ENCODE measurements around the gene NELL2.
A peak's percentile ranks its signal among the peaks of the same experiment; 100 is the strongest.
"Not testable (repeated sequence)": the region's sequence is repeated elsewhere in the genome, so short reads cannot be mapped to it uniquely, and the experiment has no call there.

Gene NELL2

DNA sequence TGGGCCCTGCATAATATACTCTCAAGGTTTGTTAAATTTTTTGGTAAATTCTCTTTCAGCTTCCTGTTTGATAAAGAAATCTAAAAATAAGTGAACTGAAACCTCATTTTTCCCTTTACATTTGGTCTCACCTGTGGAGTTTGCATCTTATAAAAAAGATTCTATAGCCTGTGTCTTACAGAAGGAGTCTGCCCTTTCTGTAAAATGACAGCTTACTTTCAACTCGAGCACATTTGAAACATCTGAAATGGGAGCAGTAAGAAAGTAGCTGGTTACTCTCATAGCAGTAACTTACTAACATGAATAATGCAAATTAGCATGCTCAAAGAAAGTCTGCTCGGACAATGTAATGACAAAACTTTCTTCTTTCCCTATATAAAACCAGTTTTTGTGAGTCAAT lies 155.8 kb downstream of the NELL2 start:
- Mint-ChIP-seq H3K4me1 (no peaks in the 10 kb centered on the region), H3K9me3 (peaks cover 2 to 5% of the 10 kb centered on the region in 2 donors), H3K36me3 (no peaks in the 10 kb centered on the region), H3K4me3 (no peak overlapping the region), H3K27me3 (no peaks in the 10 kb centered on the region), H3K27ac (no peak overlapping the region)
- DNase-seq (no peak), ATAC-seq (replicated peaks) (no peak)

DNA sequence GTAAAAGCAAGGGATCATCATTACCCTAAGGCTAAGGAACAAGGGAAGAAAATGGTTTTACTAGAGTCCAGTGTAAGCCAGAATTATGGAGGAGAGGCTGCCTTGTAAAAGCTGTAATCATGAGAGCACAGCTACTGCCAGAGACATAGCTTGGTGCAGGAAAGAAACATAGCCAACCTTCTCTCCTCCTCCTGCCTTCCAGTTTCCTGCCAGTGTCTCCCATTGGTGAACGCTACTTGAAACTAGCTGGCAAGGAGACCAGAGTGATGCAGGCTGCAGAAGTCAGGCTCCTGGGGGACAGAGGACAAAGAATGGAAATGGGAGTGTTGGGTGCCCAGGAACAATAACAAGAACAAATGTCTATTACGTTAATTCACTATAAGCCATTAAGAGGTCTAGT lies 158.5 kb downstream of the NELL2 start:
- DNase-seq (no peak), ATAC-seq (replicated peaks) (no peak)
- Mint-ChIP-seq H3K27ac (no peak overlapping the region), H3K4me1 (no peaks in the 10 kb centered on the region), H3K27me3 (no peaks in the 10 kb centered on the region), H3K9me3 (no peaks in the 10 kb centered on the region), H3K4me3 (no peak overlapping the region), H3K36me3 (no peaks in the 10 kb centered on the region)

DNA sequence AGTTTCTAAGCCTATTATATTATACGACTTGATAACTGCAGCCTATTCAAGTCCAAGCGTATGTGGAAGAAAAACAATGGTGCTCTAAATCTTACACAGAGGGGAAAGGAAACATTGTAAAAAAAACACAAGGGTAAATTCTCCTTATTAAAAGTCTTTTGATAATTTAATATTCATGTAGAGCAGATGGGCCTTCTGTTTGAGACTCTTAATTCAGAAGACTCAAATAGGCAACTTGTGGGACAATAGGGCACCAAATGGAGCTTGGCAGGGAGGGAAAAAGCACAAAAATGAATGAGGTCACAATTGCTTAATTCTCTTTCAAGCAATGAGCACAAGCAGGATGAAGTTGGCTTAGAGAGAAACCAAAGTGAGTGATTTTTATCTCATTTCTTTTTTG lies 159.4 kb downstream of the NELL2 start:
- Mint-ChIP-seq H3K4me1 (no peaks in the 10 kb centered on the region), H3K9me3 (no peaks in the 10 kb centered on the region), H3K27ac (no peak overlapping the region), H3K4me3 (no peak overlapping the region), H3K36me3 (no peaks in the 10 kb centered on the region), H3K27me3 (no peaks in the 10 kb centered on the region)
- no peak for ATAC-seq (replicated peaks)
- DNase-seq, result no peak

DNA sequence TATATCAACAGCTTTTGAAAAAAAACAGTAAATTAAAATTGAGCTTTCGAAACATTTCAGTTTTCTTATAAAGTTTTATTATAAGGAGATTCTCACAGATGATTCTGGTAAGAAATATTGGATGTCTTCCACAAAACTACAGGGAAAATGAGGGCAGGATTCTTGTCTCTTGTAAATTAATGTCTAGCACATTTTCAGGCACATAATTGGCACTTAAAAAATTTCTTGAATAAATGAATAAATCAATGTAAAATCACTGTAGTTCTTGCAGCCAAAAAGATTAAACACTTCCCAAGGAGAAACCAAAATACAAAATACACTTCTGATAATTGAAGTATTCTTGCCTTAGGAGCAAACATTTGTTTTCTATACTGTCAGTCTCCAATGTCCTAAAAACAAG lies 164.4 kb downstream of the NELL2 start:
- Mint-ChIP-seq H3K36me3 (no peaks in the 10 kb centered on the region), H3K9me3 (no peaks in the 10 kb centered on the region), H3K4me3 (no peak overlapping the region), H3K27me3 (no peaks in the 10 kb centered on the region), H3K4me1 (no peaks in the 10 kb centered on the region), H3K27ac (no peak overlapping the region)
- ATAC-seq (replicated peaks), result no peak
- DNase-seq, result no peak

DNA sequence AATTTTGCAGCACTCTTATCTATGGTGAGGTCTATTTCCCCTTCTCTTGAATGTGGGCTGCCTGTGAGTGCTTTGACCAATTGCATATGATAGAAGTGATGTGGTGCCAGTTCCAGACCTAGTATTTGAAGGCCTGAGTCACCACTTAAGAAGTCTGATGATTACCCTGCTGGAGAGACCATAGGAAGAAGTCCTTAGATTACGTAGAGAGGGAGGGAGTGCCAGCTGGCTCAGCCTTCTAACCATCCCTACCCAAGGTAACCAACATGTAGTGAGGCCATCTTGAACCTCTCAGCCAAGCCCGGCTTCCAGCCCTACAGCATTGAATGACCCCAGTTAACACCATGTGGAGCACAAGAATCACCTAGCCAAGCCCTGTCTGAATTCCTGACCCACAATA lies 166.9 kb downstream of the NELL2 start:
- ATAC-seq (replicated peaks) (no peak), DNase-seq (no peak)
- Mint-ChIP-seq H3K36me3 (no peaks in the 10 kb centered on the region), H3K4me3 (no peak overlapping the region), H3K4me1 (no peaks in the 10 kb centered on the region), H3K9me3 (no peaks in the 10 kb centered on the region), H3K27me3 (no peaks in the 10 kb centered on the region), H3K27ac (no peak overlapping the region)

DNA sequence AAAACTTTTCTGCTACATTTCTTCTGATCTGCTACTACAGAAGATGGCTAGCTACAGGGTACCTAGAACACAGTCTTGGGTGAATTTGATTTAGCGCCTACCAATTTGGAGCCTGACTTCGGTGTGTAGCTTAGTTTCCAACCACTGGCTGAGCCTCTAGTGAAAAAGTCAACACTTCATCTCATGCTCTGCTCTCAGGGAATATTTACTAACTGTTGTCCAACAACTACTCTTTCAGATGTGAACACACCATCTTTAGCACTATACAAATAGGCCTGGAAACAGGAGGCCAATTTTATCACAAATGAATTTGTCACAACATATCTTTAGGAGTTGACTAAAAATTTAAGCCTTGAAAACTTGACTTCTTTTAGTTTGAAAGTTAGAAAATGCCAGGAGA lies 167.9 kb downstream of the NELL2 start:
- ATAC-seq (replicated peaks) (no peak), DNase-seq (no peak)
- Mint-ChIP-seq H3K27ac (no peak overlapping the region), H3K9me3 (no peaks in the 10 kb centered on the region), H3K4me1 (no peaks in the 10 kb centered on the region), H3K27me3 (no peaks in the 10 kb centered on the region), H3K36me3 (no peaks in the 10 kb centered on the region), H3K4me3 (no peak overlapping the region)

DNA sequence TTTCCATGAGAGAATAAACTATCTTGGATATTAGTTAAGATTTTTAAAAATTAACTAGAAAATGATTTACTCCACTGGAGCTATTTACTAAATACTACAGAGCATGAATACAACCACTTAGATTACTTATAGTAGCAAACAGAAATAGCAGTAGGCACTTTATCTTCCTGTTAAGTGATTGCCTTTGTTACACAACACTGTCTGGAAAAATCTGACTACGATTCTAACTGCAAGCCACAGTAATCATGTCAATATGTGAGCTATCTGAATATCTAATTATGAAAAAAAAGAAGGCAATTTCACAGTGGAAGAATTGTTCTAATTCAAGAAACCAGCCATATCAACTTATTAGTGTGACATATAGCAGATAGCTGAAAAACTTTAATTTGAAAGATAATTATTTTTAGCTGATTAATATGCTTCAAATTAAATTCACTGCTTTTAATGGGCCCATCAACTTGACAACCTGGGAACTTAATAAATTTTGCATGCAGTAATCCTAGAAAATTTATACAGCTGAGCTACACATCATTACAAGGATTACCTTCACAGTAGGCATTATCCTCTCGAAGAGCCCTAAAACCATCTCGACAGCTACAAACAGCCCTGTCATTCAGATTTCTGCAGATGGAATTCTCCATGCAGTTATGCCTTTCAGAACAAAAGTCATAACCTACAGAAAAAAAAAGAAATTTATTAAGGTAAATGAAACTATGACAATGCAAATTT lies 172.8 kb downstream of the NELL2 start:
- ATAC-seq (replicated peaks) (no peak), DNase-seq (no peak)
- H3K27ac Mint-ChIP-seq, result no peak overlapping the region
- no peak overlapping the region for H3K4me3 Mint-ChIP-seq
- H3K4me1 Mint-ChIP-seq, result no peaks in the 10 kb centered on the region
- H3K36me3 Mint-ChIP-seq, result no peaks in the 10 kb centered on the region
- no peaks in the 10 kb centered on the region for H3K9me3 Mint-ChIP-seq
- no peaks in the 10 kb centered on the region for H3K27me3 Mint-ChIP-seq

DNA sequence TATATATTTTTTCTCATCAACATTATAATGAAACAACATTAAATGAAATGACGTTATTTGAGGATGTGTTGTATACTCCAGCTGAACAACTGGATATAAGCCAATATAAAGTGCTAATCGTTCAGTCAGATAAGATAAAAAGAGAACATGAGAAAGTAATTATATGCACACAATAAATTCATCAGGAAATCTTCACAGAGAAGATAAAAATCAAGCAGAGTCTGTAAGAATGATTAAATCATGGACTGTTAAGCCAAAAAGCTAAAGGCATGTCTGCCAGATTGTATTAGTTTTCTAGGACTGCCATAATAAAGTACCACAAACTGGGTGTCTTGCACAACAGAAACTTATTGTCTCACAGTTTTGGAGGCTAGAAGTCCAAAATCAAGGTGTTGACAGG lies 178.6 kb downstream of the NELL2 start:
- Mint-ChIP-seq H3K27ac (no peak overlapping the region), H3K4me1 (no peaks in the 10 kb centered on the region), H3K4me3 (no peak overlapping the region), H3K36me3 (no peaks in the 10 kb centered on the region), H3K9me3 (peaks cover 0 to 1% of the 10 kb centered on the region in 2 donors), H3K27me3 (no peaks in the 10 kb centered on the region)
- DNase-seq, result no peak
- ATAC-seq (replicated peaks), result no peak

DNA sequence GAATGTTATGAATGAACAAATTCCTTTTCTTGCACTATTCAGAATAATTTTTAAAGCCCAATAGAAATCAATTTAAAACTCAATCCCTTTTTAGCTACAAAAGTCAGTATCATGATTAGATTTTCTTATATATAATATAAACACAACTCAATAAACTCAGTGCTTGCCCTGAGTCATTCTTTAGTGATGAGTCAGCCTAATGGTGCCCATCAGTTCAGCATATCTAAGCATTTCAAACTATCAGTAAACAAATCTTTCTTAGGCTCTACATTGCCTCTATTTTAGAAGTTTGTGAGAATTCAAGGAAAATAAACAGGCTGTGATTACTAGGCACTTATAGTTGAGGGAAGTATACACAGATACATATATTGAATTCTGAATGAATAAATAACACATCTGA lies 179.6 kb downstream of the NELL2 start:
- no peaks in the 10 kb centered on the region for H3K36me3 Mint-ChIP-seq
- H3K4me3 Mint-ChIP-seq, result no peak overlapping the region
- DNase-seq, result no peak
- H3K27ac Mint-ChIP-seq, result no peak overlapping the region
- H3K27me3 Mint-ChIP-seq, result no peaks in the 10 kb centered on the region
- H3K4me1 Mint-ChIP-seq, result no peaks in the 10 kb centered on the region
- ATAC-seq (replicated peaks), result no peak
- H3K9me3 Mint-ChIP-seq, result peaks cover 0 to 1% of the 10 kb centered on the region in 2 donors

DNA sequence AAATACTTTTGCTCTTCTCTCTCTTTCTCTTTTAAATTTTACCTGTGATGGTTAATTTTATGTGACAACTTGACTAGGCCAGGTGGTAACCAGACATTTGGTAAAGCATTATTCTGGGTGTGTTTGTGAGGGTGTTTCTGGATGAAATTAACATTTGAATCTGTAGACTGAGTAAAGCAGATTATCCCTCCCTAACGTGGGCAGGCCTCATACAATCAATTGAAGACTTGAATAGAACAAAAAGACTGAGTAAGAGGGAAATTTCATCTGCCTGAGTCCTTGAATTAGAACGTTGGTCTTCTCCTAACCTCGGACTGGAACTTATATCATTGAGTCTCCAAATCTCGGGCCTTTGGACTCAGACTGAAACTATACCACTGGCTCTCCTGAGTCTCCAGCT lies 182.1 kb downstream of the NELL2 start:
- no peak for ATAC-seq (replicated peaks)
- Mint-ChIP-seq H3K27ac (no peak overlapping the region), H3K4me3 (no peak overlapping the region), H3K36me3 (no peaks in the 10 kb centered on the region), H3K9me3 (peaks cover 0 to 1% of the 10 kb centered on the region in 2 donors), H3K4me1 (no peaks in the 10 kb centered on the region), H3K27me3 (no peaks in the 10 kb centered on the region)
- no peak for DNase-seq

DNA sequence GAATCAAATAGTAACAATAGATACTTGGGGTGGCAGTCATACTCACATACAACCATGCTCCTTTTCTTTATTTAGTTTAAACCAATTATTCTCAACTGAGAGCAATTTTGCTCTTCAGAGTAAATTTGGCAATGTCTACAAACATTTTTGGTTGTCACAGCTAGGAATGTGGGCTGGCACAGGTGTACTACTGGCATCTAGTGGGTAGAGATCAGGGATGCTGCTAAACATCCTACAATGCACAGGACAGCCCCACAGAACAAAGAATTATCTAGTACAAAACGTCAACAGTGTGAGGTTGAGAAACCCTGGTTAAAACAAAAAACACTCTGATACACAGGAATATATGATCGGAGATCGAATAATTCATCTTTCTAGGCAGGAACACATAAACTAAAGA lies 186.5 kb downstream of the NELL2 start:
- Mint-ChIP-seq H3K27ac (no peak overlapping the region), H3K27me3 (no peaks in the 10 kb centered on the region), H3K4me1 (no peaks in the 10 kb centered on the region), H3K9me3 (peaks cover 5 to 6% of the 10 kb centered on the region in 2 donors), H3K36me3 (no peaks in the 10 kb centered on the region), H3K4me3 (no peak overlapping the region)
- no peak for DNase-seq
- no peak for ATAC-seq (replicated peaks)

DNA sequence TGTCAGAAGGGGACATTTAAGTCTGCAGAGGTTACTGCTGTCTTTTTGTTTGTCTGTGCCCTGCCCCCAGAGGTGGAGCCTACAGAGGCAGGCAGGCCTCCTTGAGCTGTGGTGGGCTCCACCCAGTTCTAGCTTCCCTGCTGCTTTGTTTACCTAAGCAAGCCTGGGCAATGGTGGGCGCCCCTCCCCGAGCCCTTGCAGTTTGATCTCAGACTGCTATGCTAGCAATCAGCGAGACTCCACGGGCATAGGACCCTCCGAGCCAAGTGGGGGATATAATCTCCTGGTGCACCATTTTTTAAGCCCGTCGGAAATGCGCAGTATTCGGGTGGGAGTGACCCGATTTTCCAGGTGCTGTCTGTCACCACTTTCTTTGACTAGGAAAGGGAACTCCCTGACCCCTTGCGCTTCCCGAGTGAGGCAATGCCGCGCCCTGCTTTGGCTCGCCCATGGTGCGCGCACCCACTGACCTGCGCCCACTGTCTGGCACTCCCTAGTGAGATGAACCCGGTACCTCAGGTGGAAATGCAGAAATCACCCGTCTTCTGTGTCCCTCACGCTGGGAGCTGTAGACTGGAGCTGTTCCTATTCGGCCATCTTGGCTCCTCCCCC lies 189.2 kb downstream of the NELL2 start:
- not testable (repeated sequence) for H3K36me3 Mint-ChIP-seq; H3K27ac Mint-ChIP-seq; H3K9me3 Mint-ChIP-seq; DNase-seq; H3K27me3 Mint-ChIP-seq; H3K4me1 Mint-ChIP-seq; ATAC-seq (replicated peaks); H3K4me3 Mint-ChIP-seq

DNA sequence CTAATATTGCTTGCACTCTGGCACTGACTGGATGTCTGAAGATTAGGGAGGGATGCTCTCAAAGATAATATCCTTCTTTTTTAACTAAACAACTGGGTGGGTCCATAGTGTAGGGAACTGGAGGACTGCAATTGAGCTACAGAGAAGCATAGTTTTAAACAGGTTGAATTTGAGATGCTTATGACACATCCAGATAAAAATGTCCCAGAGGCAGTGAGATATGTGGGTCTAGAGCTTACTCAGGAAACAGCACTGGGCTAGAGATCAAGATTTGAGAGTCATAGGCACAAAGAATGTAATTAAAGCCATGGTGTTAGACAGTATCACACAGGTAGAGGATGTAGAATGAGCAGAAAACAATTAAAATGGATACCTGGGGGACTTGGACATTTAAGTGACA lies 198.4 kb downstream of the NELL2 start:
- no peaks in the 10 kb centered on the region for H3K27me3 Mint-ChIP-seq
- H3K4me1 Mint-ChIP-seq, result no peaks in the 10 kb centered on the region
- H3K27ac Mint-ChIP-seq, result no peak overlapping the region
- DNase-seq (no peak), ATAC-seq (replicated peaks) (peak in 1 of 2 donors; percentile 19)
- no peak overlapping the region for H3K4me3 Mint-ChIP-seq
- H3K9me3 Mint-ChIP-seq, result no peaks in the 10 kb centered on the region
- H3K36me3 Mint-ChIP-seq, result no peaks in the 10 kb centered on the region

DNA sequence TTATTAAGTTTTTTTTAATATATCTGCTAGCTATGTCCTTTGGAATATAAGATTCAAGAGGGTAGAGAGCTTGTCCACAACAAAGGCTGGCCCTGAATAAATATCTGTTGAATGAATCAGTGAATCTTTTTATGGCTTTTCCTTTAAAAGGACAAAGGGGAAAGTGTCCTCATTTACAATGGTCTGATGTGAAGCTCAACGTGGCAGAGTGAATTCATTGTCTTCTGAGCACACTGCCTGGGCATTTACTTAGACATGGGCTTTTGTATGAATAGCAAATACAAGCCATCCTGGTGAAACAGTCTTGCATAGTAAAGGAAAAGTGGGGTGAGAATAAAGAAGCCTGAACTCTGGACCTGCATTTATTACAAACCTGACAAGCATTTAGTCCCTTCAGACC lies 201.2 kb downstream of the NELL2 start:
- DNase-seq (no peak), ATAC-seq (replicated peaks) (no peak)
- Mint-ChIP-seq H3K27me3 (no peaks in the 10 kb centered on the region), H3K36me3 (no peaks in the 10 kb centered on the region), H3K4me1 (no peaks in the 10 kb centered on the region), H3K9me3 (peaks cover 3 to 4% of the 10 kb centered on the region in 2 donors), H3K27ac (no peak overlapping the region), H3K4me3 (no peak overlapping the region)

DNA sequence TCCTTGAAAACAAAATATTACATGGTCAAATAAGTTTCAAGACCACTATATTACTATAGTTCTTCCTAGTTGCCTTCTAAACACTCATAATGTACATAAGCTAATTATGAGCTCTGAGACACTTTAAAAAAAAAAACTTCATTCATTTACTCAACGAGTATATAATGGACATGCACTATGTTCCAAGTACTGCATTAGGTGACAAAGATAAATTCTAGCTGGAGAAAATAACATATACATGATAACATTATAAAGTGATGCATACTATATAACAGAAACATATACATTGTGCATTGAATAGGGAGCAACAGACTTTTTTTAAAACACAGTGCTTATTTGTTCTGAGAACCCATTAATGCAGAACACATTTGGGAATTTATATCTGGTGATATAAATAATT lies 202.3 kb downstream of the NELL2 start:
- Mint-ChIP-seq H3K4me1 (no peaks in the 10 kb centered on the region), H3K27me3 (no peaks in the 10 kb centered on the region), H3K36me3 (no peaks in the 10 kb centered on the region), H3K27ac (no peak overlapping the region), H3K9me3 (peaks cover 8 to 15% of the 10 kb centered on the region in 2 donors), H3K4me3 (no peak overlapping the region)
- no peak for ATAC-seq (replicated peaks)
- DNase-seq, result no peak
